NCI-H2171 treated with DMSO at 0.1 percent for 48 hours (cell line): ENCODE data around the gene ACSL3.
"Not testable (repeated sequence)": the region's sequence is repeated elsewhere in the genome, so short reads cannot be mapped to it uniquely, and the experiment has no call there.

Source experiments
- DNase-seq: peaks from one replicate; lab custom pipeline; 2025; lab: John Stamatoyannopoulos, UW

The ACSL3 gene

DNA sequence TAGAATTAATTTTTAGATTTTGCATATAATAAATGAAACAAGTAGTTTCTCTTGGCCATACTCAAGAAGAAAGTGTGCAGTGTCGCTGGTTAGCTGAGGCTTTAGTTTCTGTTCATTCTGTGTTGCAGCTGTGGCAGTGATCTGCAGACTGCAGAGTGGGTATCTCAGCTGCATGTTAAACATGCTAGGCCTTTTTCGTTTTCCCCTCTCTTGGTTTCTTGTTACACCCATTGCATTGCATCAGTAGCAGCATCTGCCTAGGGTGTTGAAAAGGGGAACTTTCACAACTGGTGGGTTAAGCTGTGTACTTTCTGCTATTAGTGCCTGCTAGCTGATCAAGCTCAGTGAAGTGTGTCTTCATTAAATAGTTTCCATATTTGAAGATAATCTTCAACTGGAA lies 51.3 kb downstream of the ACSL3 start:
- DNase-seq, result peak; percentile 58

DNA sequence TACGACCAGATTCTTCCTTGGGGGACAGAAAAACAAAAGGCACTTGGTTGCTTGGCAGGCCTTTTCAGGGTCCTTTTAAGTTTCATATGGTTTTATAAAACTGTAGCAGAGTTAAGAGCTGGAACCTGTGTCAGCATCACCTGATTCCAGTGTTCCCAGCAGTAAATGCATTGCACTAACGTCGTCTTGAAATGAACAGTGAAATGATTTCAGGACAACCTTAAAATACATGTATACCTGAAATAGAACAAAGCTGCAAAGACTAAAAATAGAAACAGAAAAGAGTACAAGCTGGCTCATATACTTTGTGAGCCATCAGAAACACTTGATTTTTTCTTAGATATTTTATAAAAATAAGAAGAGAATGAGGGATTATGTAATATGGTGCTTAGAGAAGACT lies 51.9 kb downstream of the ACSL3 start:
- no peak for DNase-seq

DNA sequence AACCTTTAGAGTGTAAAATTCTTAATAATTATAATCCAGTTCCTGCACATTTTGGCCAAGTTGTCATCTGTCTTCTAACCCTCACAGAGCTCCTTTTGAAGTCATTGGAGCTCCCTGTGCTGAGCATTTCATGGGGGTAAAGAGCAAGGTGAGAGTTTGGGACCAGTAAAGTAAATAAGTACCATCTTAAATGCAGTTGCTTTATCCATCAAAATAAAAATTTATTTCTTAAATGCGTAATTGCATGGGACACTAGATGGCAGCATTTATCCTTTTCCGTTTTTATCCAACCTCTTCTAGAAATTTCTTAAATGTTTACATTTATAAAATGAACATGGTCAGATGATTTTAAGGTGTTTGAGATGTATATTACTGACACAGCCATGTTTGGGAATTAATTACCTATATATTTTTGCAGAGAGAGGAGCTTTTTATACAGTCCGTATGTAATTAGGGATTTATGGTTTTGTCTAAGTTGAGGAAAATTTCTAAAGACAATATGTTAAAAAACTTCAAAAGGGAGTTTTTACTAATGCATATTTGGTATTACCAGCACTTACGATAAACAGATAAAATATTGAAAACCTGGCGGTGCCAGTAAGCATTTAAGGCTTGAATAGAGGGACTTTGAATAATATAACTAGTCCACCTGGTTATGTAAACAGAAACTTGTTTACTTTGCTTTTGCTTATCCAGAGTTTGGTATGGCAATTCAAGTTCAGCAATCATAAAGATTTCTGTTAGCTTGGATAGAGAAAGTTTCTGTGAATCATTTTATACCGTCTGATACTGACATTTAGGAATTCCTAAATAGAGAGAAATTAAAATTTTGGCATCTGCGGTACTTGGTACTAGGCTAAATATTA lies 54.5 kb downstream of the ACSL3 start:
- no peak for DNase-seq

DNA sequence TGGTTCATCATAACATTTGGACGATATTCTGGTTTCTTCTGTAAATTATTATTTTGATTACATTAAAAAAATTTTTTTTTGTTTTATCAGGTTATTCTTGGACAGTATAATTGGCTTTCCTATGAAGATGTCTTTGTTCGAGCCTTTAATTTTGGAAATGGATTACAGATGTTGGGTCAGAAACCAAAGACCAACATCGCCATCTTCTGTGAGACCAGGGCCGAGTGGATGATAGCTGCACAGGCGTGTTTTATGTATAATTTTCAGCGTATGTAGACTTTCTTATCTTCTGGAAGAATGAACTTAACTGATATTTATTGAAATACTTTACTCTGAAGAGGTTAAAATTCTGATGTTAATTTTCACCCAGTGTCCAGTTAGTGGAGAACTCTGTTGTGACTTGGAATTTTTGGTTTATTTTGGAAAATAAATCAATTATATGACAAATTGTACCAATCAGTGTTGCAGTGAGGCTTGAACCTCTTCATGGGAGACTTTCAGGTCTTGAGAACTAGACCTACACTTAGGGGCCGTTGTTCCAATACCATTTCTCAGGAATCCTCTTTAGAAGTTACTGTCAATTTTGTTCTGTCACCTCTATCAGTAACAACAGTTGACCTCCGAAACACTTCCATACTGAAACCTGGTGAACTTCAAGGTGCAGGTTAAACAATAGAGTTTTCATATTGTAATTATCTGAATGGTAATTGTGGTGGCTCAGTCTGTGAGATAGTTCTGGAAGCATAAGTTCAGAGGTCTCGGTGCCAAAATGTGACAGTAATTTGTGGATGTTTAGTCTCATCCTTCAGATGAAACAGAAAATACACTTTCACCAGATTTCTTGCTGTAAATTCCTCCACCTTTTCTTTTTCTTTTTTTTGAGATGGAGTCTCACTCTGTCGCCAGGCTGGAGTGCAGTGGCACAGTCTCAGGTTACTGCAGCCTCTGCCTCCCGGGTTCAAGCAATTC lies 55.7 kb downstream of the ACSL3 start:
- no peak for DNase-seq

DNA sequence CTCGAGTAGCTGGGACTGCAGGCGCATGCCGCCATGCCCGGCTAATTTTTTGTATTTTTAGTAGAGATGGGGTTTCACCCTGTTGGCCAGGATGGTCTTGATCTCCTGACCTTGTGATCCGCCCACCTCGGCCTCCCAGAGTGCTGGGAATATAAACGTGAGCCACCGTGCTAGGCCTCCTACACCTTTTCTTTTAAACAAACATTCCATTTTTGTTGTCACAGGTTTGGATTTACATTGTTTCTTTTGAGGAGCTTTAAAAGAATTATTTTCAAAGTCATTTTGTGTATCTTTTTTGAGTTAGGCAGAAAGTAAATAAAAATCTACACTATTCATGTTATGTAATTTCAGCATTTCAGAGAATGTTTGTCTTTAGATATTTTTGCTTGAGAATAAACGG lies 56.4 kb downstream of the ACSL3 start:
- DNase-seq, result not testable (repeated sequence)

DNA sequence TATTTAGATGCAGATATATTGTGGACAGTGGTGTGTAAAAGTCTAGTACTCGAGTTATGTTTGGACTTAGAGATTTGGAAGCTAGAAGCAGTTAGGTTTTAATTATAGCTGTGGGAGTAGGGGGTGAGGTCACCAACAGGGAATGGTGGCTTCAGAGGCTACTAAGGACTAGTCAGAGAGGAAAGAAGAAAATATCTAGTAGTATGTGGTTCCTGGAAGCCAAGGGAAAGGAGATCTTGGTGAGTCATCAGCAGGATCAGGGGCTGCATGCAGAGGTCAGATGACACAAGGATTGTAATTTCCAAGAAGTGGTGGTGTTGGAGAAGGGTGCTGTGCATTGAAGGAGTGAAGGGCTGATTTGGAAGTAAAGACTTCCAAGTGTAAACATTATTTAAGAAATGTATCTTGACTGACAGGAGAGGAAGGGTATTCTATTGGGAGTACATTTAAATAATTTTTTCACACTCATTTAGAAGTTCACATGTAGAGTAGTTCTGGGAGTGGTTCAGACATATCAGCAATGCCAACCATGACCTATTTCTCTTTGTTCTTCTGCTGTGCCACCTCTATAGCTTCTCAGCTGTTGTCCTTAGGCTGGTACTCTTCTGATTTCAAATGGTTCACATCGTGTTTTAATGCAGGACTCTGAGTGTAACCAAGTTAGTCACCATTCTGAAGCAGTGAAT lies 59.1 kb downstream of the ACSL3 start:
- no peak for DNase-seq

DNA sequence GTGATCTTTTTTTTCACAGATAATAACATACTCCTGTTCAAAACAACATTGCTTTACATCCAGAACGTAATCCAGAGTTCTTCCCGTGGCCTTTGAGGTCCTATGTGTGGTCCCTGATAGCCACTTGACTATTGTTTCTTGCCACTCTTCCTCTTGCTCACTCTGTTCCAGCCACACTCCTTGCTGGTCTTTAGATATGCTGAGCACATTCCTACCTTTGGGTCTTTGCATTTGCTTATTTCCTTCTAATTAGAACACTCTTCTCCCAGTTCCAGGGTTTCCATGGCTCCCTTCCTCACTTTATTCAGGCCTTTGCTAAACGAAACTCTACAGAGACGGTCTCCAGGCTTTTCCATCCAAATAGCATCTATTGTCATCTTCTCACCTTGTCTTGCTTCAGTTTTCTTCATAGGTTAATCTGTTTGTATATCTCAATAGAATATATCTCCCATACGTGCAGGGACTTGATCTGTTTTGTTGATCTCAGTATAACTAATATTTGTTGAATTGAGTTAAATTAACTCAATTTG lies 59.9 kb downstream of the ACSL3 start:
- no peak for DNase-seq

DNA sequence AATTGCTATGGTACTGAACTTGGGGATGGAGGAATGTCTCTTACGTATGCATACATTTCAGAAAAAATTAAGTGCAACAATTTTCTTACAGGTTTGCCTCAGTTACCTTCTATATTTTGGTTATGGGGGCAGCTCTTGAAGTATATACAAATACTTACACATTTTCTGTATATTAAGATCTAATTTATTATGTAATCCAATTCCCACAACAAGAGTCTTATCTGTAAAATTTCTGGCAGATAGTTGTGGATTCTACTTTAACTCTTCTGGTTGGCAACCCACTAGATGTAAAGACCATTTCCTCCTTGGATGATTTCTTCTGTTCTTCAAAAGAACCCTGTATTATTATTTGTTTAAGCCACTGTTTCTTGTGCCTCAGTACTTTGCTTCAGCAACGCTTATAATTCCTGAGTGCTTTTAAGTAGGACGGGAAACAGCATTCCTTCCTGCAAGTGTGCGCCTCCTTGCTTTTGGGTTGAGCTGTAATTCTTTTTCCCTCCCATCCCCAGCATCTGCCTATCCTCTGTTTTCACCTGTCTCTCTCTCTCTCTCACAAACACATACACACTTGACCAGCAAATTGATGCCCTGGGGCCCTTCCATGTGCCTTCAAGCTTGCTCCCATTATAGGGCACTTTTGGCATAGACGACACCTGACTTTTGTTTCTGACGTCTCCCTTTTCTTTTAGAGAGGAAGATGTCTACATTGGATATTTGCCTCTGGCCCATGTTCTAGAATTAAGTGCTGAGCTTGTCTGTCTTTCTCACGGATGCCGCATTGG lies 61.4 kb downstream of the ACSL3 start:
- no peak for DNase-seq

DNA sequence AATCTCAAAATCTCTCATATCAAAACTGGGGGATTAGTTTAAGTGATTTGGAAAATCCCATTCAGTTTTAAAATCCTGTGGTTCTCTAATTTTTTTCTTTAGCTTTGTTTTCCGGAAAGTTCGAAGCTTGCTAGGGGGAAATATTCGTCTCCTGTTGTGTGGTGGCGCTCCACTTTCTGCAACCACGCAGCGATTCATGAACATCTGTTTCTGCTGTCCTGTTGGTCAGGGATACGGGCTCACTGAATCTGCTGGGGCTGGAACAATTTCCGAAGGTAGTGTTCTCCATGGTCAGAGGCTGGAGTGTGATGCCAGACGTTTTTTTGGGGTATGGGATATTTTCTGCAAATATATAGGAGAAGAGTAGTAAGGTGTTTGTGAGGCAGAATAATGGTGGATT lies 66.1 kb downstream of the ACSL3 start:
- no peak for DNase-seq

DNA sequence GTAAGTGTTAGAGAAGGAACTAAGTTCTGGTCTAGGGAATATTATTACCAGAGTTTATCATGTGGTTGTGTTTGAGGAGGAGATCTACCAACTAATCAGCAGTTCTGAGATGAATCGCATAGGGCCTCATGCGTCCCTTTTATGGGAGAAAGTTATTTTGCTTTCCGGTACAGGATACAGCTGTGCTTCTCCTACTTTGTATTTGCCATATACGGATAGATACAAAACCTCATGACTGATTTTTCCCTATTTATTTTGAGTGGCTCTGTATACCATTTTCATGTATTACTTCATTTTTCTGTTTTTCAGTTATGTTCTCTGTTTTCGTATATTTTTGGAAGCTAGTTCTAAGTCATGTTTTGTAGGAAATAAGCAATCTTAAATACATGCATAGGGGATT lies 66.8 kb downstream of the ACSL3 start:
- DNase-seq, result no peak

DNA sequence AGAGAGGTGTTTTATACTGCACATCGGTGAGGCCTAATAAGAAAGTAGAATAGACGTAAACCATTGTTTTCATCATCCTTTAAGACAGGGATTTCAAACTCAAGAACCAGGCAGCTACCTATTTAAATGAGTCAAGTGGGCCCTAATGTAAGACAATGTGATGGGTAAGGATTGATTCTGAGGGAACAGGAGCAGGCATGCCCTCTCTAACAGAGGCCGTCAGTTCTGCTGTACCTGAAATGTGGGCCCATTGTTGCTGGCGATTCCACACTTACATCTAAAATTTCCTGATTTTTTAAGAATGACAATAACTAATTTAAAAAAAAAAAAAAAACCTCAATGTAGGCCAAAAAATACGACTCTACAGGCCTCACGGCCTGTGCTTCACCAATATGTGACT lies 67.5 kb downstream of the ACSL3 start:
- DNase-seq, result no peak

DNA sequence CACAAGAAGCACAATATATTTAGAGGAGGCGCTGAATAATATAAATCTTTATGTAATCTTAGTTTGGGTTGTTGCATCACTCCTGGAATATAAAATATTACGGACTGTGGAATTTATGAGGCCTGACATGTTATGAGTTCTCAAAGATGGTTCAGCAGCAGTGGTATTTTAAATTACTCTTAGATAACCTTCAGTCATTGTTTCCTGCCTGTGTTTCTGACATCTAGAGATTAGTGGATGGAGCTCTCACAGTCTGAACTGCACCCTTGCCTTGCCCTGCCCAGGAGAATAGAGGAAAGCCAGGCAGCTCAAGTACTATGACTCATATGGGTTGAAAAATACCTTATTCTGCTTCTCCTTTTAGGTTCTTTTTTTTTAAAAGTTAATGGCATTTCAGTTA lies 70.0 kb downstream of the ACSL3 start:
- DNase-seq, result no peak

DNA sequence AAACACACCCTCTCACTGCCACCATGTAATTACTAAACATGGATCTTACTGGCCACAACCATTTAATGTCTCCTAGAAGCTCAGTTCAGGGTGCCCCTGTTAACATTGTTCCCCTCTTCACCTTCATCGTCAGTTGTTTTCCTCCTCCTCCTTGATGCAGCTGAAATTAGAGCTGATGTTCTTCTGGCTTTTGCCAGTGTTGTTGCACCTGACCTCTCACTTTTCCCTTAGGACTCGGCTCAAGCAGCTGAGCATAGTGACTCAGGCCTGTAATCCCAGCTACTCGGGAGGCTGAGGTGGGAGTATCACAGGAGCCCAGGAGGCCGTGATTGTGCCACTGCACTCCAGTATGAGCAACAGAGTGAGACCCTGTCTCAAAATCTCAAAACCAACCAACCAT lies 70.8 kb downstream of the ACSL3 start:
- DNase-seq, result no peak

DNA sequence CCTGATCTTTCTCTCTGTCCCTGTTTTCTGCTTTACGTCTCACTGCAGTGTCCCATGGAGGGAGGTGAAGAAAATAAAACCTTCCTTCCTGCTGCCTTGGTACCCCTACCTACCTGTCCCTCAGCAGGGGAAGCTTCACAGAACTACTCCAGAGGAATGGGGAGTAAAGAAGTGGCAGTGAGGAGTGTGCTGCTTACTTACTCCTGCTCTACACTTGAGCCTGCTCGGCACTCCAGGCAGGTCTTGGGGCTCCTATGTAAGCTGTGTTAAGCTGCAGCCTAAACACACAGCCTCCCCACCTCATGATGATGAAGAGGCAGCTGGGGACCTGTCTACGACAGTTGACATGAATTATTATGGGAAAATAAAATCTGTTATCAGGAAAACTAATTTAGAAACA lies 72.6 kb downstream of the ACSL3 start:
- DNase-seq, result no peak

DNA sequence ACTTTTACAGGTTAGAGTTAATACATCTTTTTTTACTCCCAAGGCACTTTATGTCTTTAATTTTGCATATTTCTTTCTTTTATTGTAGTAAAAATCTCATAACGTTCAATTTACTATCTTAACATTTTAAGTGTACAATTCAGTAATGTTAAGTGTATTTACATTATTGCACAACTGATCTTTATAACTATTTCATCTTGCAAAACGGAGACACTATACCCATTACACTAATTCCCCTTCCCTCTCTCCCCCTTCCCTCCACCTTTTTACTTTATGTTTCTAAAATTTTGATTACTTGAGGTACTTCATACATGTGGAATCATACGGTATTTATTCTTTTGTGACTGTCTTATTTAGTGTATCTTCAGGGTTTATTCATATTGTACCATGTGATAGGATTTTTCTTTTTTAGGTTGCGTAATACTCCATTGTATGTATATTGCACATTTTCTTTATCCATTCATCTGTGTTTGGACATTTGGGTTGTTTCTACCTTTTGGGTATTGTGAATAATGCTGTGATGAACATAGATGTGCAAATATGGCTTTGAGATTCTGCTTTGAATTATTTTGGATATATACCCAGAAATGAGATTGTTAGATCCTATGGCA lies 75.0 kb downstream of the ACSL3 start:
- DNase-seq, result no peak

DNA sequence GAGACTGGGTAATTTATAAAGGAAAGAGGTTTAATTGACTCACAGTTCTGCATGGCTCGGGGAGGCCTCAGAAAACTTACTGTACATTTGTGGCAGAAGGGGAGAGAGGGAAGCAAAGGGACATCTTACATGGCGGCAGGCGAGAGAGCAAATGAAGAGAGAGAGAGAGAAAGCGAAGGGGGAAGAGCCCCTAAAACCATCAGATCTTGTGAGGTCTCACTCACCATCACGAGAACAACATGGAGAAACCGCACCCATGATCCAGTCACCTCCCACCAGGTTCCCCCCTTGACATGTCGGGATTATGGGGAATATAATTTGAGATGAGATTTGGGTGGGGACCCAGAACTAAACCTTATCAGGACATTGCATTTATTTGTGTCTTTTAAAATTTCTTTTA lies 75.9 kb downstream of the ACSL3 start:
- no peak for DNase-seq

DNA sequence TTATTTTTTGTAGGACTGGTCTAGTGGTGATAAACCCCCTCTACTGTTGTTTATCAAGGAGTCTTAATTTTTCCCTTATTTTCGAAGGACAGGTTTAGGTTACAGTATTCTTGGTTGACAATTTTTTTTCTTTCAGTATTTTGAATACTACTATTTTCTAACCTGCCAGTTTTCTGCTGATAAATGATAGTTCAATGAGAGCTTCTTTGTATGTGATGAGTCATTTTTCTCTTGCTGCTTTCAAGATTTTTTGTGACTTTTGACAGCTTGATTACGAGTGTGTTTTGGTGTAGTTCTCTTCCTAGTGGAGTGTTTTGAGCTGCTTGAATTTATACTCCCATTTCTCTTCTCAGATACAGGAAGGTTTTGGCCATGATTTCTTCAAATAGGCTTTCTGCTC lies 77.5 kb downstream of the ACSL3 start:
- no peak for DNase-seq

DNA sequence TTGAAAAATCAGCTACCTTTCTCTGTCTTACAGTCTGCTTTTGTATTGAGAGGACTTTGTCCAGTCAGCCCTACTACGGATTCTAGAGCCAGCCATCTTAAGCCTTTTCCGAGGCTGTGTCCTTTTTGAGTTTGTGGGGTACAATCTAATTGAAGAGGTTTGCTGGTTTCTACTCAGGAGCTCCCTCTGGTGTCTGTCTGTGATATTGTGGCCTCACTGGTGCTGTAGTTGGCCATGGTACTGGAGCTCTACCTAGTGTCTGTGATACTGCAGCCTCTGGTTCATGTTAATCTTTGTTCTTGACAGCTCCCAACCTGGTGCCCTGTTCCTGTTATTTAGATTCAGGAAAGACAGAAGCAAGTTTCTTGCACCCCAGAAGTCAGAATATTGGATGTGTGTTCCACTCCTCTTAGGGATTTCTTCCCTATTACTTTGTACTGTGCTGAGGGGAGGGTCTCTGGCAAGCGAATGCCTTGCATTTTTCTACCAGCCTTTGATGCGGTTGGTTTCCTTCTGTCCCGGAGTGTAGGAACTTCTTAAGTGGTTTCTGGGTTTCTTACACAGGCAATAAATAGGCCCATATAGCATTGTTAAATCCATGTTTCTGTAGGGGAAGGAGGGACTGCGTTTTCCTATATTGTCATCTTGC lies 78.5 kb downstream of the ACSL3 start:
- peak; percentile 79 for DNase-seq

DNA sequence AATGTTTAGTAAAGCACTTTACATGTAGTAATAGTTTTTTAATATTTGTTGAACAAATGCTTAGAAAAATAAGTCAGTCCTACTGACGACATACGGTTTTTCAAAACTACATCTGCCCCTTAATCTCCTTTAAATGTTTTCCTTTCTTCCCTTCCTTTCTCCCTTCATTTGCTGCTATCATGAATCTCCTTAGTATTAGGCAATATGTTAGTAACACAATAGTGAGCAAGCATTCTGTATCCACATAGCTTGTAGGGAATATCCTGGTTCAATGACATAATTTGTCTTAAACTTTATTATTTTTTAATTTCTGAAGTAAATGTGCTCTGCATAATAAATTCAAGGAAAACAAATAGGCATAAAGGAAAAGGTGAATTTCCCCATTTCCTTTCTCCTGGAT lies 79.1 kb downstream of the ACSL3 start:
- DNase-seq, result no peak

DNA sequence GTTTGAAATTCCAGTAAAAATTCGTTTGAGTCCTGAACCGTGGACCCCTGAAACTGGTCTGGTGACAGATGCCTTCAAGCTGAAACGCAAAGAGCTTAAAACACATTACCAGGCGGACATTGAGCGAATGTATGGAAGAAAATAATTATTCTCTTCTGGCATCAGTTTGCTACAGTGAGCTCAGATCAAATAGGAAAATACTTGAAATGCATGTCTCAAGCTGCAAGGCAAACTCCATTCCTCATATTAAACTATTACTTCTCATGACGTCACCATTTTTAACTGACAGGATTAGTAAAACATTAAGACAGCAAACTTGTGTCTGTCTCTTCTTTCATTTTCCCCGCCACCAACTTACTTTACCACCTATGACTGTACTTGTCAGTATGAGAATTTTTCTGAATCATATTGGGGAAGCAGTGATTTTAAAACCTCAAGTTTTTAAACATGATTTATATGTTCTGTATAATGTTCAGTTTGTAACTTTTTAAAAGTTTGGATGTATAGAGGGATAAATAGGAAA lies 80.7 kb downstream of the ACSL3 start:
- no peak for DNase-seq
